SK-N-SH treated with all-trans-retinoic acid at 6 μM for 48 hours (cell line): Measurements from ENCODE around the gene SGK1.

Experiments used
- CSDC2 ChIP-seq: fragments of 250-450 bp; sonication (Bioruptor Pico); IDR thresholded peaks from 2 replicates; pipeline ENCODE4 v1.5.0; 2020; ENCODE audit warnings: mild to moderate bottlenecking, moderate library complexity
- POU6F1 ChIP-seq: fragments of 250-450 bp; sonication (Bioruptor Pico); IDR thresholded peaks from 2 replicates; pipeline ENCODE4 v1.8.0; 2021; ENCODE audit warnings: low read depth, mild to moderate bottlenecking, moderate library complexity, borderline replicate concordance
- RARB ChIP-seq: fragments of 250-450 bp; sonication (Bioruptor Pico); IDR thresholded peaks from 2 replicates; pipeline ENCODE4 v1.8.0; 2021; ENCODE audit warnings: mild to moderate bottlenecking, moderate library complexity
- TOX ChIP-seq: fragments of 250-450 bp; sonication (Bioruptor Pico); IDR thresholded peaks from 2 replicates; pipeline ENCODE4 v1.8.0; 2021; ENCODE audit warnings: mild to moderate bottlenecking, moderate library complexity, borderline replicate concordance
- ZC3H10 ChIP-seq: fragments of 250-450 bp; sonication (Bioruptor Pico); IDR thresholded peaks from 2 replicates; pipeline ENCODE4 v1.5.1; 2021; ENCODE audit warnings: mild to moderate bottlenecking, moderate library complexity
- ZFP3 ChIP-seq: fragments of 250-450 bp; sonication (Bioruptor Pico); IDR thresholded peaks from 2 replicates; pipeline ENCODE4 v1.5.0; 2020; ENCODE audit warnings: mild to moderate bottlenecking, moderate library complexity
- ZNF565 ChIP-seq: fragments of 450-650 bp; formaldehyde crosslinking; conservative IDR thresholded peaks from 2 replicates; pipeline ENCODE4 v1.5.0; 2020; ENCODE audit warnings: low read depth, mild to moderate bottlenecking, moderate library complexity
- ZNF8 ChIP-seq: fragments of 450-650 bp; formaldehyde crosslinking; IDR thresholded peaks from 2 replicates; pipeline ENCODE4 v1.5.0; 2020; ENCODE audit warnings: mild to moderate bottlenecking, moderate library complexity

GRCh38 chr6:134281388-134281787 lies 36.5 kb downstream of the SGK1 start:
- TF ChIP-seq TOX (CRISPR knock-in tag) (no peak), ZNF8 (no peak), ZC3H10 (CRISPR knock-in tag) (no peak), POU6F1 (CRISPR knock-in tag) (no peak), ZNF565 (CRISPR knock-in tag) (no peak), RARB (CRISPR knock-in tag) (no peak), ZFP3 (CRISPR knock-in tag) (no peak), CSDC2 (CRISPR knock-in tag) (no peak)
